Measurements from ENCODE around the gene GNS.
"Not testable (repeated sequence)": the region's sequence is repeated elsewhere in the genome, so short reads cannot be mapped to it uniquely, and the experiment has no call there.

GNS gene

DNA sequence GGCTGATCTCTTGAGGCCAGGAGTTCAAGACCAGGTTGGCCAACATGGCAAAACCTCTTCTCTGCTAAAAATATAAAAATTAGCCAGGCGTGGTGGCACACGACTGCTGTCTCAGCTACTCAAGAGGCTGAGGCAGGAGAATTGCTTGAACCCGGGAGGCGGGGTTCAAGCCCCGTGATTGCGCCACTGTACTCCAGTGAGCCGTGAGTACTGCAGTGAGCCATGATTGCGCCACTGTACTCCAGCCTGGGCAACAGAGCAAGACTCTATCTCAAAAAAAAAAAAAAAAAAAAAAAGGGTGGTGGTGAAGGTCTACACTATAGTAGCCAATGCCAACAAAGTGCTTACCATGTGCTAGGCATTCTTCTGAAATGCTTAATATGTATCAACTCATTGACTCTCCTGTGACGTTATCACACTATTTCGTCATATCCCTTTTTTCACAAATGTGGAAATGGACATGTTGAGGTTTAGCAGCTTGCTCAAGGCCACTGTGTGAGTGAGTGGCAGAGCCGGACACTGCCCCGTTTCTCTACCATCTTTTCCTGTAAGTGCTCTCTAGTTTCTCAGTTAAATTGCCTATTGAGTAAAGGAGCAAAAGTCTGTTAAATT, 59.6 kb downstream of the GNS start:
- DNase-seq = no peak

GRCh38 chr12:64696080-64696741, 63.0 kb downstream of the GNS start:
- DNase-seq = peak in 1 of 56 donors; percentile 0

GRCh38 chr12:64695550-64695949, 63.7 kb downstream of the GNS start:
- DNase-seq = no peak

GRCh38 chr12:64694130-64695040, 64.8 kb downstream of the GNS start:
- DNase-seq = no peak

DNA sequence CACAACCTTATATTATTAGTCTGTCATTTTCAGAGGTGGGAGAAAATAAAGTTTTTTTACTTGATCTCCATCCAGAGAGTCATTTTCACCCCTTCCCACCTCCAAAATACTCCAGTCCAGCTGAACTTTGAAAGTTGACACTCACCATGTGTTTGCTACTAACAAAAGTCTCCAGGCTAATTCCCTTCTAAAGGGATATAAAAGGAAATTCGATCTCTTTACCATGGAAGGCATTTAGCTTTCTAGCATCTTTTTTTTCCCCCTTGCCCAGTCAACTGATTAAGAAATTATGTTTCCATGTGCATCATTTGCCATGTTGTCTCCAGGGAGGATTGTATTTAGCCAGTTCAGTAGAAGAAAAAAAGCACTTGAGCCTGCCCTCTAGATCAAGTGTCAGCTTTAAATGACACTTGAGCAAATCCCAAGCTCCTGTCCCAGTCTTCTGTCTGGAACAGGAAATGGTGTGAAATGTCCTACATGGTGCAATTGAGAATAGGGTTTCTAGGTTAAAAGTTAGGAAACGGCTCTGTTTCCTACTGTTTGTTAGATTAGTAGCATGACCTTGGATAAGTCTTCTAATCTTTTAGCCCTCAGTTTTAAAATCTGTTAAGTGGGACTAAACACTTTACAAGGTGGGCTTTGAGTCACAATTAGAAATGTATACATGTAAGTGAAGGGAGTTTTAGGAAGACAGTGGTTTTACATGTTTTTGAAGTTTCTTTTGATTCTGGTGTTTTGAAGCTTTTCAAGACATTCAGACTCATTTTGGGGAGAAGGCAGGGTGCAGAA, 67.2 kb downstream of the GNS start:
- DNase-seq = no peak

GRCh38 chr12:64691227-64691794, 67.9 kb downstream of the GNS start:
- no peak for DNase-seq

GRCh38 chr12:64690236-64690635, 69.0 kb downstream of the GNS start:
- not testable (repeated sequence) for DNase-seq

- no peak for DNase-seq
These were observed 70.5 kb downstream of the GNS start for GRCh38 chr12:64688715-64689114.

GRCh38 chr12:64688219-64688618, 71.0 kb downstream of the GNS start:
- no peak for DNase-seq

DNA sequence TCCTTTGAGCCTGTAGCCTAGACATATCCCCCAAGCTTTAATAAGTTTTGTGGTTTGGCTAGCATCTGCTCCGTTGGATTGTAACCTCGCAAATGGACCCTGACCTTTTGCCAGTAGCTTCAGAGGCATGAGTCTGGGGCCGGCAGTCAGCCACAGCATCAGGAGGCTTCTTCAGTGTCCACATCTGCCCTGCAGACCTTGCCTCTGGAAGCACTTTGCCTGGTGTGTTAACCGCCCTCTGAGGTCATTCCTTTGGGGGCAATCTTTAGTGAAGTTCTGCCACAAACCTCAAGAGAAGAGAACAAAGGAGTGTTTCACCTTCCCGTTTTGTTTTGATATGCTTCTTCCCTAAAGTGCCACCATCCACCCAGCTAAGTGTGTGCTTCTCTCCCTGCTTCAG, 71.4 kb downstream of the GNS start:
- DNase-seq = no peak

DNA sequence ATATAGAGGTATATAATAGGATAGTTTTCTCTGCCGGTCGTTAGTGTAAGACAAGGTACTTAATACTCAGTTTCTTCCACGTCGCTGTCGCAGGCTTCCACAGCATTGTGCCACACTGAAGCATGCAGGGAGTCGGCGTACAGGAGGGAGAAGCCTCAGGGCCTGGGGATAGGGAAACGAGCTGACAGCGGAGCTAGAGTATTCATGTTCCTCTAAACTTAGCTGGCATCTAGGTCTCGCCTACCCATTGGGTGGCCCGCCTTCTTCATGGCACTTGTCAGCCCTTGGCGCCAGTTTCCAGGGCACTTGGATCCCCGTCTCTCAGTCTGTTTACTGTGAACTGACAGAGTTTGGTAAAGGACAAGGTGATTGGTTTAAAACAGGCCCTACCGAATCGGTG, 73.6 kb downstream of the GNS start:
- DNase-seq = no peak

- no peak for DNase-seq
These were observed 74.2 kb downstream of the GNS start for GRCh38 chr12:64685050-64685449.

GRCh38 chr12:64683816-64684543, 75.2 kb downstream of the GNS start:
- no peak for DNase-seq

DNA sequence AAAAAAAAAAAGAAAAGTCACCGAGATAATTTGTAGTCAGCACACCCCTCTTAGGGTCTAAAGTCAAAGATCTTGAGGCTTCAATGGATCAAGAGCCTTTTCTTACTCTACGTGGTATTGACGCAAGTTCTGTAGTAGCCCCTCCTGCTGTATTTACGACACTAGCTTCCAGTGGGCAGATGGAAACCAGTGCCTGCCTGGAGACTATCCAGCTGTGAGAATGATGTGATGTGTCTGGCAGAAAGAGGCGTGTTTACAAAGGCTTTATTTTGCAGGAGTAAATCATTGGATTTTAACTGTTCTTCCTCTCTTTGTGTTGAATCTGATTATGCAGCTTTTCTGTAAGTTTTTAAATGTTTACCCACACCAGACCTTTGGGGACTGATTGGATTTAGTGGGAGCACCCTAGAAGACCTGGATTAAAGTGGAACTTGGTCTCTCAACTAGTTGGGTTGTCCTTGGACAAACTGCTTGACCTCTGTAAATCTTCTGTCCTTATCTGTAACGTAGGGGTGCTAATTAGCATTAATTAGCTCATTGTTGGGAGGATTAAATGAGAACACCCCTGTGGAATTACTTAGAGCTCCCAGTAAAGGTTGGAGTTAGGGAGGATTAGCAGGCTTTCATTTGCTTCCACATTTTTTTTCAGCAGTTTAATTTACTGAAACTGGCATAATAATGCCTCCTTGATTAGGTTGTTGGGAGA, 76.5 kb downstream of the GNS start:
- peak in 6 of 56 donors; percentile 1 to 26 (median 2) for DNase-seq

GRCh38 chr12:64681200-64682052, 77.8 kb downstream of the GNS start:
- DNase-seq = no peak

GRCh38 chr12:64680235-64680634, 79.0 kb downstream of the GNS start:
- DNase-seq = no peak

DNA sequence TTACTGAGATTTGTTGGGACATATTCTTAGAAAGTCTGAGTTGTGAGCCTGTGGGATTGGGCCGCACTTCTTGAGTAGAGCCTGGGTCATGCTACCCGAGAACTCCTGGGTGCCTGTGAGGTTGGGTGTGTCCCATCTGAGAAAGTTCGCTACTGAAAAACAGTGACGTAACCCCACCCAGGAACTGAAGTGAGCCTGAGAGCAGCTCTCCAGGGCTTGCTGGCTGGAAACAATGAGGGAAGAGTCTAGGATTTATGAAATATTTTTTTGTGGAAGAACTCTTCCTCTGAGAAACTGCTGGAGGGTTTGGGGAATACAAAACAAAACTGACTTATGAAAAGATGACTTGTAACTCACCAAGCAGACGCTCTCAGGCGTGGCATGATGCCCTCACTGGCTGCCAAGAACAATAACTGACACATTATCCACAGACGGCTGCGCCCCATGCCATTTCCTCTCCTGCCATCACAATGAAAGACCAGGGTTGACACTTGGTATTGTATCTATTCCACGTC, 79.7 kb downstream of the GNS start:
- DNase-seq = peak in 23 of 56 donors; percentile 1 to 53 (median 7)

- DNase-seq = no peak
These were observed 80.4 kb downstream of the GNS start for GRCh38 chr12:64678835-64679234.

GRCh38 chr12:64678248-64678647, 81.0 kb downstream of the GNS start:
- no peak for DNase-seq
